HFFc6 (cell line): ENCODE results near the gene SCIN. TPM values are rescaled to one million over a fixed set of nuclear protein-coding genes. Genes with fewer than 3 reads are reported as not detected.

Source experiments
- DNase-seq: peaks from one replicate; pipeline ENCODE4 v3.0.0-alpha.2; 2018
- H3K27ac Mint-ChIP-seq: 2 replicates; pipeline ENCODE4 v1.8.0; 2020; ENCODE audit warnings: mild to moderate bottlenecking, mixed read lengths
- H3K27me3 Mint-ChIP-seq: 2 replicates; pipeline ENCODE4 v1.8.0; 2021; ENCODE audit warnings: mild to moderate bottlenecking, moderate library complexity, mixed read lengths; ENCODE audit not compliant: insufficient read depth
- H3K36me3 Mint-ChIP-seq: 2 replicates; pipeline ENCODE4 v1.8.0; 2021; ENCODE audit warnings: low read depth, mixed read lengths
- H3K4me1 Mint-ChIP-seq: 2 replicates; pipeline ENCODE4 v1.8.0; 2020; ENCODE audit warnings: low read depth, mixed read lengths
- H3K4me3 Mint-ChIP-seq: 2 replicates; pipeline ENCODE4 v1.8.0; 2020; ENCODE audit warnings: mild to moderate bottlenecking, moderate library complexity, mixed read lengths
- H3K9me3 Mint-ChIP-seq: 2 replicates; pipeline ENCODE4 v1.8.0; 2020; ENCODE audit warnings: mild to moderate bottlenecking, mixed read lengths
- CTCF ChIP-seq: fragments of 200-600 bp; sonication (generic); IDR thresholded peaks from 2 replicates; pipeline ENCODE4 v1.5.0; 2021; ENCODE audit warnings: antibody characterized with exemption, mild to moderate bottlenecking
- total RNA-seq, 6 experiments: library from RNA; stranded (reverse); fragmentation: NEBNext Ultra II Directional; extraction: Animal tissue kit (Norgen Biotek cat#: 25700); gene quantifications; 2 replicates in 1 of 6; 3 replicates in 5 of 6; pipeline ENCODE4 v1.2.3, GENCODE V29; 2021

SCIN gene
- total RNA-seq, 6 experiments from 2014 or later: 0.92 to 50.8 (median 47.4) TPM

GRCh38 chr7:12674053-12674452, 103.5 kb downstream of the SCIN start:
- Mint-ChIP-seq H3K36me3 (0 out of 2 replicates have a peak, but pooled peaks cover 7% of the 10 kb centered on the region), H3K4me3 (no peak overlapping the region), H3K4me1 (peaks cover 27% of the 10 kb centered on the region), H3K27me3 (no peaks in the 10 kb centered on the region; the same call in none of the 2 replicates), H3K9me3 (peaks cover 6% of the 10 kb centered on the region), H3K27ac (no peak overlapping the region)
- TF ChIP-seq CTCF: no peak
- no peak for DNase-seq

- Mint-ChIP-seq H3K27ac (no peak overlapping the region), H3K36me3 (0 out of 2 replicates have a peak, but pooled peaks cover 7% of the 10 kb centered on the region), H3K4me3 (no peak overlapping the region), H3K27me3 (no peaks in the 10 kb centered on the region; the same call in none of the 2 replicates), H3K9me3 (peaks cover 6% of the 10 kb centered on the region), H3K4me1 (peaks cover 26% of the 10 kb centered on the region)
- TF ChIP-seq CTCF: peak; percentile 64; the same call in 1 of the 2 replicates
- no peak for DNase-seq
Observed at GRCh38 chr7:12674861-12675260, 104.3 kb downstream of the SCIN start.

- Mint-ChIP-seq H3K36me3 (peaks cover 11% of the 10 kb centered on the region), H3K4me1 (peaks cover 26% of the 10 kb centered on the region), H3K9me3 (no peaks in the 10 kb centered on the region), H3K27me3 (no peaks in the 10 kb centered on the region), H3K27ac (no peak overlapping the region), H3K4me3 (no peak overlapping the region)
- peak; percentile 74 for TF ChIP-seq CTCF
- DNase-seq: peak; percentile 19
Observed at GRCh38 chr7:12683678-12684585, 113.4 kb downstream of the SCIN start.

- H3K9me3 Mint-ChIP-seq: no peaks in the 10 kb centered on the region
Observed at GRCh38 chr7:12684733-12685132, 114.2 kb downstream of the SCIN start.

GRCh38 chr7:12685550-12685949, 115.0 kb downstream of the SCIN start:
- Mint-ChIP-seq H3K27ac (peak overlapping the region; percentile 77), H3K27me3 (no peaks in the 10 kb centered on the region), H3K4me1 (peaks cover 42% of the 10 kb centered on the region), H3K4me3 (peak overlapping the region; percentile 10; the same call in 1 of the 2 replicates), H3K36me3 (peaks cover 19% of the 10 kb centered on the region), H3K9me3 (no peaks in the 10 kb centered on the region)
- no peak; the same call in 1 of the 2 replicates for TF ChIP-seq CTCF
- no peak for DNase-seq

More at GRCh38 chr7:12684733-12685132, 114.2 kb downstream of the SCIN start:
- H3K4me1 Mint-ChIP-seq: peaks cover 34% of the 10 kb centered on the region
- H3K36me3 Mint-ChIP-seq: peaks cover 19% of the 10 kb centered on the region
- no peak overlapping the region for H3K4me3 Mint-ChIP-seq
- no peaks in the 10 kb centered on the region for H3K27me3 Mint-ChIP-seq
- no peak overlapping the region for H3K27ac Mint-ChIP-seq
- no peak for TF ChIP-seq CTCF
- no peak for DNase-seq
